ENCODE measurements around the gene SHC2. TPM values are rescaled to one million over a fixed set of nuclear protein-coding genes. Genes with fewer than 3 reads are reported as not detected.

Gene SHC2
- total and polyA plus RNA-seq, 2 of the 8 experiments (the other 6 are each of a cell fraction or from before 2014, with no cell fraction given): 4.4 to 7.3 TPM

DNA sequence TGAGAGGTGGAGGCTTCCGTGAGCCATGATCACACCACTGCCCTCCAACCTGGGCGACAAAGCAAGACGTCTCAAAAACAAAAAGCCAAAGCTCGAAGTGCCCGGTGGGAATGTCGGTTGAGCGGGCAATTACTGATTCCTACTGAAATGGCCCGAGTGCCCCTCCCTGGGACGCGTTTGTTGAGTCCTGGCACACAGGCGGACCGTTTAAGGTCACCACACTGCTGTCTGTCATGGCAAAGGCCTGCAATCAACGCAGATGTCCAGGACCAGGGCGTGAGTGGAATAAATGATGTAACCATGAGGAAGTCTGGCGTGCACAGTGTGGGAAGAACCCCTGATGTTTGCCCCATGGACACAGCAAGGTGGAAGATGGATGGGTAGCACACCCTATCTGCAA lies 32.7 kb downstream of the SHC2 start:
- no peak overlapping the region for H3K56ac ChIP-seq (replicated peaks; ENCODE audit: insufficient read length, low read depth, low read length)
- peaks cover 0 to 11% (median 0%) of the 10 kb centered on the region in 4 experiments; a peak in 1 of 8 replicates for H3K36me3 ChIP-seq (ENCODE audit: control insufficient read depth in 2 of 4, insufficient read depth in 4 of 4, low read length in 3 of 4)
- H3K14ac ChIP-seq (ENCODE audit: insufficient read length): no peak overlapping the region
- CTCF ChIA-PET (ENCODE audit: partially characterized antibody): interaction anchor here (0.6 to 1.0 kb wide), 3 partner anchors 9 to 78 kb away, joined by 3 to 4 read pairs (median 3); no protein-coding TSS in a partner anchor
- H3K23me2 ChIP-seq (ENCODE audit: low read depth, low read length): no peaks in the 10 kb centered on the region
- H3K9me3 ChIP-seq (ENCODE audit: insufficient read depth in 2 of 2, low read depth in 1 of 2, low read length in 1 of 2): peaks cover 5 to 18% of the 10 kb centered on the region in 2 experiments; a peak in 3 of 4 replicates
- no peak overlapping the region; a peak in 1 of 4 replicates for H3K4me2 ChIP-seq (ENCODE audit: insufficient read depth in 1 of 2, low read depth in 2 of 2, low read length in 2 of 2)
- H2BK15ac ChIP-seq (ENCODE audit: low read length): 0 out of 2 replicates have a peak overlapping the region, but pooled peaks have one; percentile 46
- no peak for TF ChIP-seq EP300 (IDR thresholded peaks at IDR 0.05; ENCODE audit: borderline replicate concordance in 1 of 2, low read depth in 2 of 2, low read length in 2 of 2)
- DNase-seq (ENCODE audit: low read depth in 1 of 2, low spot score in 2 of 2) (no peak), FAIRE-seq (no peak)
- 0 out of 7 replicates have a peak overlapping the region, but pooled peaks of 1 of the 4 experiments have one; percentile 19 for H3K9ac ChIP-seq (replicated peaks in 1 of 4; ENCODE audit: extremely low read depth in 1 of 4, low read depth in 3 of 4, low read length in 3 of 4)
- peaks cover 0 to 15% (median 5%) of the 10 kb centered on the region in 4 experiments; a peak in 5 of 7 replicates for H3K27me3 ChIP-seq (replicated peaks in 1 of 4; ENCODE audit: control insufficient read depth in 3 of 4, extremely low read depth in 1 of 4, insufficient read depth in 3 of 4, low read length in 3 of 4)
- no peak overlapping the region for H3K23ac ChIP-seq (ENCODE audit: insufficient read length)
- H3K4ac ChIP-seq (replicated peaks; ENCODE audit: insufficient read length, low read depth, low read length): no peak overlapping the region
- H4K20me1 ChIP-seq (replicated peaks in 1 of 2; ENCODE audit: control insufficient read depth in 1 of 2, insufficient read depth in 2 of 2, low read length in 2 of 2): no peaks in the 10 kb centered on the region
- POLR2A ChIA-PET (ENCODE audit: partially characterized antibody): no interaction called here
- 92% methylated on average over 10 of the region's 15 CpGs; no CpG with 5 or more reads in 1 of the 2 experiments for WGBS, 2 experiments (ENCODE audit: extremely low coverage in 1 of 2, insufficient coverage in 1 of 2, insufficient read length in 1 of 2, insufficient replicate concordance in 2 of 2, low coverage in 1 of 2, low lambda C conversion rate in 2 of 2, missing lambda C conversion rate in 1 of 2)
- H3K4me1 ChIP-seq (replicated peaks in 1 of 4; ENCODE audit: control insufficient read depth in 3 of 4, insufficient read depth in 4 of 4, low read length in 3 of 4): no peaks in the 10 kb centered on the region; a peak in 1 of 7 replicates
- H2BK5ac ChIP-seq (ENCODE audit: low read depth, low read length): peak overlapping the region; percentile 52; the same call in 1 of the 2 replicates
- no peak overlapping the region for H2AFZ ChIP-seq (ENCODE audit: low read length)
- H4K8ac ChIP-seq (ENCODE audit: extremely low read depth, insufficient read depth, low read length): no peak overlapping the region
- H2BK12ac ChIP-seq (ENCODE audit: low read depth, low read length): no peak overlapping the region
- H3K27ac ChIP-seq (ENCODE audit: low read depth, low read length): no peak overlapping the region
- H3K79me1 ChIP-seq (ENCODE audit: low read depth, low read length): no peaks in the 10 kb centered on the region
- peak overlapping the region; percentile 72; the same call in 1 of the 2 replicates for H3K18ac ChIP-seq (ENCODE audit: extremely low read depth, low read length)
- H2BK20ac ChIP-seq (ENCODE audit: low read length): no peak overlapping the region
- H4K5ac ChIP-seq (ENCODE audit: insufficient read length, low read depth, low read length): no peak overlapping the region
- H3K4me3 ChIP-seq (ENCODE audit: extremely low read depth in 1 of 4, insufficient read depth in 2 of 4, low read depth in 3 of 4, low read length in 4 of 4): peak overlapping the region in 1 of 4 experiments; percentile 28; a peak in 2 of 8 replicates
- 0 out of 2 replicates have a peak overlapping the region, but pooled peaks have one; percentile 24 for H2AK5ac ChIP-seq (ENCODE audit: low read depth, low read length)
- H2BK120ac ChIP-seq (replicated peaks; ENCODE audit: low read depth, low read length): no peak overlapping the region
- H3K79me2 ChIP-seq (ENCODE audit: control insufficient read depth in 1 of 2, insufficient read depth in 2 of 2, low read length in 2 of 2): no peaks in the 10 kb centered on the region
- H4K91ac ChIP-seq (replicated peaks; ENCODE audit: insufficient read length, low read length): no peak overlapping the region

All from H1 (cell line).